ENCODE results near the gene ATOX1. TPM values are rescaled to one million over a fixed set of nuclear protein-coding genes. Genes with fewer than 3 reads are reported as not detected.

Gene ATOX1
- total and polyA plus RNA-seq, 10 of the 15 experiments (the other 5 are each of a cell fraction or from before 2014, with no cell fraction given) = 130 to 642 (median 245) TPM

- TF ChIP-seq CUX1 (IDR thresholded peaks at IDR 0.05; ENCODE audit: insufficient replicate concordance, low read depth, low read length) (no peak), BCL11A (IDR thresholded peaks at IDR 0.05; ENCODE audit: low read depth, low read length) (no peak), SKIL (IDR thresholded peaks at IDR 0.05; ENCODE audit: low read depth, poor library complexity, severe bottlenecking) (no peak), E2F4 (IDR thresholded peaks at IDR 0.05; ENCODE audit: low read depth, low read length) (no peak), YY1 (IDR thresholded peaks at IDR 0.05; ENCODE audit: low read depth, low read length) (no peak), BHLHE40 (IDR thresholded peaks at IDR 0.05; ENCODE audit: borderline replicate concordance in 1 of 2, low read depth in 2 of 2, low read length in 1 of 2) (no peak), CBFB (IDR thresholded peaks at IDR 0.05; ENCODE audit: low read depth) (no peak), TBL1XR1 (IDR thresholded peaks at IDR 0.05; ENCODE audit: low read depth, low read length) (no peak)
Observed at GRCh38 chr5:151708126-151708525, 50.3 kb downstream of the ATOX1 start (continued).
